Measurements from ENCODE around the gene UBA3. TPM values are rescaled to one million over a fixed set of nuclear protein-coding genes. Genes with fewer than 3 reads are reported as not detected.
A peak's percentile ranks its signal among the peaks of the same experiment; 100 is the strongest.

Gene UBA3
- total and polyA plus RNA-seq, 7 donors: 20.5 to 59.3 (median 41.2) TPM

GRCh38 chr3:69110941-69111546, 30.9 kb upstream of the UBA3 start:
- no peak overlapping the region for H3K4me3 ChIP-seq
- 28 to 31% (median 29%) methylated on average over 1 of the region's 1 CpG for WGBS, 3 donors

GRCh38 chr3:69108811-69109210, 28.6 kb upstream of the UBA3 start:
- 38 to 56% (median 45%) methylated on average over 5 of the region's 5 CpGs for WGBS, 3 donors
- no peaks in the 10 kb centered on the region for H3K27me3 ChIP-seq (ENCODE audit: insufficient read depth in 3 of 3, low read length in 2 of 3)

More at GRCh38 chr3:69110941-69111546, 30.9 kb upstream of the UBA3 start:
- TF ChIP-seq CTCF (IDR thresholded peaks at IDR 0.05): no peak
- Histone ChIP-seq H3K36me3 (ENCODE audit: insufficient read depth in 1 of 2, low read depth in 1 of 2) (peaks cover 0 to 35% of the 10 kb centered on the region in 2 donors), H3K4me1 (peaks cover 67% of the 10 kb centered on the region), H3K27me3 (ENCODE audit: insufficient read depth in 3 of 3, low read length in 2 of 3) (no peaks in the 10 kb centered on the region), H3K9me3 (no peaks in the 10 kb centered on the region), H3K27ac (peak overlapping the region; percentile 98)
- DNase-seq: no peak
- ATAC-seq: peak in 3 of 4 donors; percentile 27 to 68 (median 40)
- intact Hi-C loops (cut with DNase I): no loop called here

GRCh38 chr3:69107841-69108240, 27.7 kb upstream of the UBA3 start:
- no peaks in the 10 kb centered on the region for H3K9me3 ChIP-seq
- DNase-seq: no peak
- intact Hi-C loops (cut with DNase I): no loop called here
- TF ChIP-seq CTCF (IDR thresholded peaks at IDR 0.05): no peak
- peaks cover 71% of the 10 kb centered on the region for H3K4me1 ChIP-seq
- 70 to 78% (median 70%) methylated on average over 5 of the region's 5 CpGs for whole genome bisulfite sequencing, 3 donors
- H3K27me3 ChIP-seq (ENCODE audit: insufficient read depth in 3 of 3, low read length in 2 of 3): no peaks in the 10 kb centered on the region
- H3K27ac ChIP-seq: peak overlapping the region; percentile 98
- no peak overlapping the region for H3K4me3 ChIP-seq
- ATAC-seq: no peak
- peaks cover 9 to 61% of the 10 kb centered on the region in 2 donors for H3K36me3 ChIP-seq (ENCODE audit: insufficient read depth in 1 of 2, low read depth in 1 of 2)

More at GRCh38 chr3:69108811-69109210, 28.6 kb upstream of the UBA3 start:
- H3K4me1 ChIP-seq: peaks cover 69% of the 10 kb centered on the region
- DNase-seq (no peak), ATAC-seq (peak in 2 of 4 donors; percentile 30 to 37)
- TF ChIP-seq CTCF (IDR thresholded peaks at IDR 0.05): no peak
- intact Hi-C loops (cut with DNase I): no loop called here
- H3K4me3 ChIP-seq: no peak overlapping the region
- H3K36me3 ChIP-seq (ENCODE audit: insufficient read depth in 1 of 2, low read depth in 1 of 2): peaks cover 5 to 51% of the 10 kb centered on the region in 2 donors
- no peaks in the 10 kb centered on the region for H3K9me3 ChIP-seq
- H3K27ac ChIP-seq: peak overlapping the region; percentile 98

DNA sequence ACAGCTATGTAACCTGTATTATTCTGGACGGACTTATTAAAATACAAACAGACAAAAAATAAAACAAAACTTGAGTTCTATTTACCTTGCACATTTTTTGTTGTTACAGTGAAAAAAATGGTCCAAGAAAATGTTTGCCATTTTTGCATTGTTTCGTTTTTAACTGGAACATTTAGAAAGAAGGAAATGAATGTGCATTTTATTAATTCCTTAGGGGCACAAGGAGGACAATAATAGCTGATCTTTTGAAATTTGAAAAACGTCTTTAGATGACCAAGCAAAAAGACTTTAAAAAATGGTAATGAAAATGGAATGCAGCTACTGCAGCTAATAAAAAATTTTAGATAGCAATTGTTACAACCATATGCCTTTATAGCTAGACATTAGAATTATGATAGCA, 25.2 kb upstream of the UBA3 start:
- intact Hi-C loops (cut with DNase I): no loop called here
- WGBS, 3 donors: 36 to 53% (median 39%) methylated on average over 3 of the region's 3 CpGs
- no peak for TF ChIP-seq CTCF (IDR thresholded peaks at IDR 0.05)
- peak overlapping the region; percentile 98 for H3K27ac ChIP-seq
- peaks cover 58% of the 10 kb centered on the region for H3K4me1 ChIP-seq
- H3K27me3 ChIP-seq (ENCODE audit: insufficient read depth in 3 of 3, low read length in 2 of 3): no peaks in the 10 kb centered on the region
- no peak for DNase-seq
- no peak overlapping the region for H3K4me3 ChIP-seq
- no peak for ATAC-seq
- peaks cover 9 to 78% of the 10 kb centered on the region in 2 donors for H3K36me3 ChIP-seq (ENCODE audit: insufficient read depth in 1 of 2, low read depth in 1 of 2)
- no peaks in the 10 kb centered on the region for H3K9me3 ChIP-seq

- peaks cover 9 to 86% of the 10 kb centered on the region in 2 donors for H3K36me3 ChIP-seq (ENCODE audit: insufficient read depth in 1 of 2, low read depth in 1 of 2)
- no peaks in the 10 kb centered on the region for H3K27me3 ChIP-seq (ENCODE audit: insufficient read depth in 3 of 3, low read length in 2 of 3)
- H3K9me3 ChIP-seq: no peaks in the 10 kb centered on the region
- H3K4me1 ChIP-seq: peaks cover 57% of the 10 kb centered on the region
- TF ChIP-seq CTCF (IDR thresholded peaks at IDR 0.05): no peak
- H3K4me3 ChIP-seq: no peak overlapping the region
- intact Hi-C loops (cut with DNase I): no loop called here
- no peak for ATAC-seq
- WGBS, 3 donors: 66 to 81% (median 71%) methylated on average over 8 of the region's 8 CpGs
- no peak for DNase-seq
- H3K27ac ChIP-seq: peak overlapping the region; percentile 98
Observed at GRCh38 chr3:69104586-69104985, 24.4 kb upstream of the UBA3 start.
